HG02970 (cell line): Measurements from ENCODE around the gene ROCK2.
"Not testable (repeated sequence)": the region's sequence is repeated elsewhere in the genome, so short reads cannot be mapped to it uniquely, and the experiment has no call there.

Experiments
- ATAC-seq: cut with Tn5 transposase; IDR thresholded peaks from one replicate; pipeline ENCODE4 v1.9.1; 2021; ENCODE audit warnings: mild to moderate bottlenecking, moderate library complexity, moderate number of reproducible peaks; ENCODE audit not compliant: unreplicated experiment, low FRiP score

Gene ROCK2

GRCh38 chr2:11201969-11202368 is 142.5 kb downstream of the ROCK2 start:
- ATAC-seq = no peak

GRCh38 chr2:11200651-11201050 is 143.8 kb downstream of the ROCK2 start:
- no peak for ATAC-seq

- no peak for ATAC-seq
These were observed 148.2 kb downstream of the ROCK2 start for GRCh38 chr2:11196246-11196645.

- no peak for ATAC-seq
These were observed 156.7 kb downstream of the ROCK2 start for GRCh38 chr2:11187731-11188130.

GRCh38 chr2:11187083-11187619 is 157.3 kb downstream of the ROCK2 start:
- no peak for ATAC-seq

GRCh38 chr2:11186145-11186544 is 158.3 kb downstream of the ROCK2 start:
- ATAC-seq = no peak

- ATAC-seq = no peak
These were observed 161.5 kb downstream of the ROCK2 start for GRCh38 chr2:11182951-11183350.

- no peak for ATAC-seq
These were observed 163.8 kb downstream of the ROCK2 start for GRCh38 chr2:11180653-11181052.

- no peak for ATAC-seq
These were observed 164.5 kb downstream of the ROCK2 start for GRCh38 chr2:11179899-11180298.

- no peak for ATAC-seq
These were observed 165.2 kb downstream of the ROCK2 start for GRCh38 chr2:11179196-11179595.

GRCh38 chr2:11177871-11178690 is 166.4 kb downstream of the ROCK2 start:
- no peak for ATAC-seq

- no peak for ATAC-seq
These were observed 169.1 kb downstream of the ROCK2 start for GRCh38 chr2:11175293-11175795.

- no peak for ATAC-seq
These were observed 170.2 kb downstream of the ROCK2 start for GRCh38 chr2:11174222-11174621.

- no peak for ATAC-seq
These were observed 175.1 kb downstream of the ROCK2 start for GRCh38 chr2:11169333-11169732.

- no peak for ATAC-seq
These were observed 175.9 kb downstream of the ROCK2 start for GRCh38 chr2:11168488-11168887.

GRCh38 chr2:11166476-11166875 is 178.0 kb downstream of the ROCK2 start:
- ATAC-seq = no peak

GRCh38 chr2:11165046-11165445 is 179.4 kb downstream of the ROCK2 start:
- not testable (repeated sequence) for ATAC-seq

GRCh38 chr2:11163439-11164317 is 180.8 kb downstream of the ROCK2 start:
- ATAC-seq = no peak

GRCh38 chr2:11161747-11162146 is 182.7 kb downstream of the ROCK2 start:
- no peak for ATAC-seq

- ATAC-seq = no peak
These were observed 183.5 kb downstream of the ROCK2 start for GRCh38 chr2:11160731-11161455.
